ENCODE data around the gene SH3GL1. TPM values are rescaled to one million over a fixed set of nuclear protein-coding genes. Genes with fewer than 3 reads are reported as not detected.

SH3GL1 gene
- total RNA-seq, 2 experiments from 2014 or later = 54.6 to 56.8 TPM

DNA sequence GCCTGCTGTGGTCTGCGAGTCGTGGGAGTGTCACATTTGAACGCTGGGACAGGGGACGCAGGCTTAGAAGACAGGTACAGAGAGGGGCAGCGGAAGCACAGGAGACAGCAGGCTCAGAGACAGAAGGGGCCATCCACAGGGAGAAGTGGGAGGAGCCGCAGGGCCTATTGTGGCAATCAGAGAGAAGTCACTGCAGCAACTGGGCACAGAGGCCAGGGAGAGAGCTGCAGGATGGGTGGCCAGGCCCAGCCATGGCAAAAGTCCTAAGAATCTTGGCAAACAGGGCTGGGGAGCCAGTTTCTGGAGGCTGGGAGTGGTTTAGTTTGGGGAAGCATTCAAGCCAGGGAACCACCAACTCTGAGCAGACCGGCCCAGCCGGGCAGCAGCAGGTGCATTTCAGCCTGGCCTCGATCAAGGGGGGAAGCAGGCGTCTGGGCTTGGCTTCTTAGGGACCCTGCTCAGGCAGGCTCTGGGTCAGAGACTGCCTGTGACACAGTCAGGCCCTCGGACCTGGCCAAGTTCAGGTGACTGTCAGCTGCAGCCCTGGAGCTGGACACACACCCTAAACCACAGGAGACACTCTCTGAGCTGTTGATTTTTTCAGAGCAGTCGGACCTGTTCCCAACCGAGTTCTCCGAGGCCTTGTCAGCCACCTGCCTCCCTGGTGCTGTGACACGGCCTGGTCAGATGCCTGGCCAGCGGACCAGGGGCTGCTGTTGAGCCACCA lies 11.8 kb downstream of the SH3GL1 start:
- POLR2A ChIA-PET = interaction anchor here (0.6 kb wide), 1 partner anchor 224 kb away, joined by 3 read pairs; no protein-coding TSS in a partner anchor
- peak overlapping the region; percentile 56 for H3K27ac Mint-ChIP-seq

DNA sequence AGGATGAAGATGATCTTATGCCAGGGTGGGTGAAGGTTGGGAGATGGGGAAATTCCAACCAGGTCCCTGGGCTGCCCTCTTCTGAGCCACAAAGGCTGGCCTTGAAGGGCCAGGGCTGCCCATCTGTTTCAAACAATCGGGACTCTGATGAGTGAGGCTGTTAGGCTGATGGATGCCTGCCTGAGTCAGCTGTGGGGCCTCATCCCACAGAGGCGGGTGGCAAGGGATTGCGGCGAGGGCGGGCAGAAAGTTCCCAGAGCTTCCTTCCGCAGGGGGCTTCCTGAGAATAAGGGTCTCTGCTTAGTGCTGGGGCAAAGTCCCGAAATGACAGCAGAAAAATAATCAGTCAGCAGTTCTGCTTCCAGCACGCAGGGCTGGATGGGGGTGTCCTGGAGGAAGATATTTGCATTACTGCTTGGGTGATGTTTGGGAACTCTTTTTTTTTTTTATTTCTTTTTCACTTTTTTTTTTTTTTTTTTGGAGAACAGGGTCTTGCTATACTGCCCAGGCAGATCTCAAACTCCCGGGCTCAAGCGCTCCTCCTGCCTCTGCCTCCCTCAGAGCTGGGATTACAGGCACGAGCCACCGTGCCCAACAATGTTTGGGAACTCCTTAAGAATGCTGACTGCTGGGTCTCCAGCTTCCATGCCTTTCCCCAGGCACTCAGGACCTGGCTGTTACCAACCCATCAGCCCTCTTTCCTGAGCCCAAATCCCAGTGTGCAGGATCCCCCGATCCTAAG lies 14.1 kb downstream of the SH3GL1 start:
- no peaks in the 10 kb centered on the region for H3K27me3 Mint-ChIP-seq
- H3K36me3 Mint-ChIP-seq = peaks cover 2% of the 10 kb centered on the region
- no peak overlapping the region for H3K4me3 Mint-ChIP-seq
- no peaks in the 10 kb centered on the region for H3K9me3 Mint-ChIP-seq
- no peak for ATAC-seq (ENCODE audit: low read depth)
- no peak for DNase-seq
- peak overlapping the region; percentile 16 for H3K27ac Mint-ChIP-seq
- peaks cover 23% of the 10 kb centered on the region for H3K4me1 Mint-ChIP-seq
- POLR2A ChIA-PET = interaction anchor here (0.7 kb wide), 1 partner anchor 43 kb away, joined by 6 read pairs; the partner anchor contains the start of gene MPND

More for the DNA sequence above, 11.8 kb downstream of the SH3GL1 start:
- Mint-ChIP-seq H3K4me3 (no peak overlapping the region), H3K27me3 (no peaks in the 10 kb centered on the region), H3K36me3 (peaks cover 2% of the 10 kb centered on the region), H3K9me3 (no peaks in the 10 kb centered on the region), H3K4me1 (peaks cover 19% of the 10 kb centered on the region)
- ATAC-seq (ENCODE audit: low read depth) = no peak
- no peak for DNase-seq

DNA sequence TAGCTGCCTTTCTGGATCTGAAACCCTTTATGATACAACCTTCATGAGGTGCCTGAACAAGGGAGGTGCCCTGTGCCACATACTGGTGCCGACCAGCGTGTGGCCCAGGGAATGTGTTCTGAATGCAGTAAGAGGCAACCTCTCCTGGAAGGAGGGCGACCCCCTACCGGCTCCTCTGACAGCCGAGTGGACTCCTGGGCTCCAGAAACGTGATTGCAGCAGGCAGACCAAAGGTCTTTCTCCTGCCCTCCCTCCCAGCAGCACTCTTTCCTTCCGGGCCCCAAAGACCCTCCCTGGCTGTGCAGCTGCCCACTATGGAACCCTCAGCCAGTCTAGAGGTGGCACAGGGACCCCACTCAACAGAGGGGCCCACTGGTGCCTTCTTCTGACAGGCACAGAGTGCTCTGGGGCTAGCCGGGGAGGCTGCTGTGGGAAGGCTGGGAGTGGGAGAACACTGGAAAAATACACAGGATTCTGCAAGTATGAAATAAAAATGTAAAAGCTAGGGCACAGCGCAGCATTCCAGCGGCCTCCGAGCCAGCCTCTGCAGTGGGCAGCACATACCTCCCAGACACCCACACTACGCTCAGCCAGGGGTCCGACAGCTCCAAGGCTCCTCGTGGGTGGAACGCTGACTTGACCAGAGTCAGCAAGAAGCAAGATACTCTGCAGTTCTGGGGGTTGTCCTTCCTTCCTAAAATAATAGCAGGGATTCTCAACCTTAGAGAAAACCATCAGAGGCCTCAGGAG lies 14.9 kb downstream of the SH3GL1 start:
- POLR2A ChIA-PET = interaction anchor here (0.7 kb wide), 1 partner anchor 42 kb away, joined by 6 read pairs; the partner anchor contains the start of gene MPND
- Mint-ChIP-seq H3K9me3 (no peaks in the 10 kb centered on the region), H3K27ac (no peak overlapping the region)

DNA sequence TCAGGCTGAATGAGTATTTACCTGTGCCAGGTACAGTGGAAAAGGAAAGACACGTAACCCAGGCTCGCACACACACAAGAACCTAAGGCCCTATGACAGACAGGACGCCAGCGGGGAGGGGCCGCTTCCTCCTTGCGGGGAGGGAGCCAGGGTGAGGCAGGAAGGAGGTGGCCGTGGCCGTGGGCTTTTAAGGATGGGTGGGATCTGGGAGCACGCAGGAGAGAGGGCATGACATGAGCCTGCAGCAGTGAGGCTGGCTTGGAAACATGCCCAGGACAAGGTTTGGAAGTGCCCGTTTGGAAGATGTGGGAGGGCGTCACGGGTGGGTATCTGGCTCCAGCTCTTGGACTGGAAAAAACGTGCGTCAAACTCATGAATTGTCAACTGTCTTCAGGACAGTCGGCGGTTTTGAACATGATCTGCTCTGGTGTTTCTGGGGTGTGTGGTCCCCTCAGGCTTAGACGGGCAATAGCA lies 20.1 kb downstream of the SH3GL1 start:
- Mint-ChIP-seq H3K36me3 (peaks cover 6% of the 10 kb centered on the region), H3K4me1 (peaks cover 48% of the 10 kb centered on the region), H3K9me3 (no peaks in the 10 kb centered on the region), H3K27ac (peak overlapping the region; percentile 92), H3K4me3 (peak overlapping the region; percentile 82), H3K27me3 (no peaks in the 10 kb centered on the region)
- peak; percentile 72 for DNase-seq
- POLR2A ChIA-PET = interaction anchor here (0.7 to 2.8 kb wide), 4 partner anchors 10 to 77 kb away, joined by 3 to 15 read pairs (median 5); partner anchors contain the start of gene SH3GL1
- ATAC-seq (ENCODE audit: low read depth) = peak; percentile 84

More for the DNA sequence above, 14.9 kb downstream of the SH3GL1 start:
- Mint-ChIP-seq H3K4me1 (peaks cover 26% of the 10 kb centered on the region), H3K27me3 (no peaks in the 10 kb centered on the region), H3K4me3 (no peak overlapping the region), H3K36me3 (peaks cover 2% of the 10 kb centered on the region)
- ATAC-seq (ENCODE audit: low read depth) = no peak
- DNase-seq = no peak

DNA sequence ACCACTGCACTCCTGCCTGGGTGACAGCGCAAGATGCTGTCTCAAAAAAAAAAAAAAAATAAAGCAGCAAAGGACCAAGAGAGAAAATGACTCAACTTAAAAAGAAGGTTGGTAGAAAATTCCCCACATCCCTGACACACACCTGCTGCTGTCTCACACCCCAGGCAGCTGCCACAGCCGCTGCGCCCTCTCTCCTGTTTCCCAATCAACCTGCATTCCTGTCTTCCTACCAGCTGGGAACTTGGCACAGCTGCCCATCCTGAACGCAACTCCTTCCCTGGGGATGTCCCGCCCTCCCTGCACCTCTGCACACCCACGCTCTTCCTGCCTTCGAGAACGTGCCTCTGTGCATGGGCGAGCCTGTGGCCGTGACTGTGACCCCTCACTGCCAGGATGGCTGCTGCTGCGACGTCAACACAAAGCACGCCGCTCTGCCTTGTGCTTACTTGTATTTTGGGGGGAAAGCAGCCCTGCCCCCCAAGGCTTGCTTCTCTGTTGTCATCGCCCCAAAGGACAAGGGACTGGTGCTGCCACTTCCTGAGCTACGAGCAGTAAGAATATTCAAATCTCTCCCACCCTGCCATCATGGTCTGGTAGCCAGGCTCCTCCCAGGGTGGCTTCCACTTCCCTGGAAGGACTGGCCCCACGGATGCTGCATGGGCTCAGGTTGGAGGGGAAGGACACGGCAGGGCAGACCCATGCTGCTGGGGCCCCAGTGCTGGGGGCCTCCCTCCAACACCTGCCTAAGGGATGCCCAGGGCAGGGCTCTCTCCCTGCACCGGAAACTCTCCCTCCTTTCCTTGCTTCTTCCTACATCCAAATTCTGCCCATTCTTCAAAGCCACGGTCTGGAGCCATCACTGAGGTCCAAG lies 20.7 kb downstream of the SH3GL1 start:
- POLR2A ChIA-PET = interaction anchor here (1.0 to 2.8 kb wide), 4 partner anchors 9 to 77 kb away, joined by 3 to 15 read pairs (median 4); partner anchors contain the start of genes CHAF1A and SH3GL1
- DNase-seq (peak; percentile 50), ATAC-seq (ENCODE audit: low read depth) (peak; percentile 49)
- H3K27me3 Mint-ChIP-seq = no peaks in the 10 kb centered on the region
- peak overlapping the region; percentile 92 for H3K27ac Mint-ChIP-seq
- peaks cover 48% of the 10 kb centered on the region for H3K4me1 Mint-ChIP-seq
- H3K4me3 Mint-ChIP-seq = peak overlapping the region; percentile 82
- H3K36me3 Mint-ChIP-seq = peaks cover 6% of the 10 kb centered on the region
- H3K9me3 Mint-ChIP-seq = no peaks in the 10 kb centered on the region

DNA sequence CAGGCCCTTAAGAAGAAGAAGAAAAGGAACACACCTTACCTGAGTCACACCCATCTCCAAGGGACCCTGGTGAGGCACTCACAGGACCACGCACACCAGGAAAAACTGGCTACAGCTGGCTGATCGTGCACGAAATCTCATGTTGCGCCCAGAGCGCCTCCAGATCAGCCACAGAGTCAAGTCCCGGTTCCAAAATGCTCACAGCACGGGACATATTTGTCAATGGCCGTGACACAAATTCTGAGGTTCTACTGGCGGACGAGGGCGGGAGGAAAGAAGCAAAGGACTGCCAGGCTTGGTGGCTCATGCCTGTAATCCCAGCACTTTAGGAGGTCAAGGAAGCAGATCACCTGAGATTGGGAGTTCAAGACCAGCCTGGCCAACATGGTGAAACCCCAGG lies 21.5 kb downstream of the SH3GL1 start:
- Mint-ChIP-seq H3K9me3 (no peaks in the 10 kb centered on the region), H3K4me1 (peaks cover 50% of the 10 kb centered on the region), H3K27ac (peak overlapping the region; percentile 92), H3K4me3 (peak overlapping the region; percentile 82), H3K27me3 (no peaks in the 10 kb centered on the region), H3K36me3 (peaks cover 6% of the 10 kb centered on the region)
- no peak for DNase-seq
- POLR2A ChIA-PET = interaction anchor here (1.0 to 2.8 kb wide), 2 partner anchors 9 to 23 kb away, joined by 3 to 15 read pairs; partner anchors contain the start of gene CHAF1A
- no peak for ATAC-seq (ENCODE audit: low read depth)

DNA sequence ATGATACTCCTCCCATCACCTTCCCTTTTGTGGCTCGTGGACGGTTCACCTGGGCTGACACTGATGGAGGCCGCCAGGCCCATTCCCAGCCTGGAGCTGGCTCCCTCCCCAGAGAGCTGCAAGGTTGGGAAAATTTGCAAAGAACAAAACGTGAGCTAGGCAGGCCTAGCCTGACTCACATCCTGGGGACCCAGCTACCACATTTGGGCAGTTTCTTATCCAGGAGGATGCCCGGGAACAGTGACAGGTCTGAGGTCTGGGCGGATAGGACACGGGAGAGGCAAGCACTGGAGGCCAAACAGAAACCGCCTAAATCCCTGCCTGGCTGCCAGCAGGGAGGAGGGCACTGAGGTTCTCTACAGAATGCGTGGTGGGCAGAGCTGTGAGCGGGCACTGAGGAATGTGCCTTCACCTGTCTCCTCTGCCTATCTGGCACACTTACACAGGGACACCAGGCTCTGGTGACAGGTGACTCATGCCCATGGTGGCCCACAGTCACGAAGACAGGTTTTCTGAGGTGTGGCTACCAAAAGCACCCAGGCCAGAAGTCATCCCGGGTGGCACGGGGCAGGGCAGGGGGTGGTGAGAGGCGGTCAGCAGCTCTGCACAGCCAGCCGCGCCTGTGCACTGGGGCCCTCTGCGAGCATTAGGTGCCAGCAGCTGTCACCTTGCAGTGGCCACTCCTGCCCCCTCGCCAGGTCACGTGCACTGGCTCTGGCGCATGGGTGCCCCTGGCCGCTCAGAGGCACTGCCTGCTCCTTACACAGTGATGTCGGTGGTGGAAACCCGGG lies 23.2 kb downstream of the SH3GL1 start:
- Mint-ChIP-seq H3K9me3 (no peaks in the 10 kb centered on the region), H3K27ac (no peak overlapping the region), H3K4me3 (peak overlapping the region; percentile 35), H3K27me3 (no peaks in the 10 kb centered on the region), H3K4me1 (peaks cover 54% of the 10 kb centered on the region), H3K36me3 (peaks cover 6% of the 10 kb centered on the region)
- DNase-seq = no peak
- POLR2A ChIA-PET = interaction anchor here (1.2 kb wide), 1 partner anchor 11 kb away, joined by 3 read pairs; no protein-coding TSS in a partner anchor
- ATAC-seq (ENCODE audit: low read depth) = no peak

DNA sequence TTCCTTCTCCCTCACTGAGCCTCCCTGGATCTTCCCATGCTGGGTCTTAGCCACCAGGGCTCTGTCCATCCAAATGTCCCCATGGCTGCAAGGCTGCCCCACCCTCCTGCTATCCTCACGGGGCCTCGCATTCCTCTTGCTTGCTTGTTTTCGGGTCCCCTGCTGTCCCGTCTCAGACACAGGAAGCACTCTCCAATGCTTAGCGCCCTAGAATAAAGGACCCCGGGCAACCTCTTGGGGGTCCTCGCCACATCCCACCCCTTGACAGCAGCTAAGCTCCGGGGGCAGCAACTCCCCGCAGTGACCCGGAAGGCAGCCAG lies 23.7 kb downstream of the SH3GL1 start:
- Mint-ChIP-seq H3K9me3 (no peaks in the 10 kb centered on the region), H3K27me3 (no peaks in the 10 kb centered on the region), H3K4me1 (peaks cover 52% of the 10 kb centered on the region), H3K27ac (peak overlapping the region; percentile 65), H3K4me3 (peak overlapping the region; percentile 35), H3K36me3 (peaks cover 6% of the 10 kb centered on the region)
- POLR2A ChIA-PET = interaction anchor here (1.2 kb wide), 1 partner anchor 11 kb away, joined by 3 read pairs; no protein-coding TSS in a partner anchor
- no peak for DNase-seq
- no peak for ATAC-seq (ENCODE audit: low read depth)

DNA sequence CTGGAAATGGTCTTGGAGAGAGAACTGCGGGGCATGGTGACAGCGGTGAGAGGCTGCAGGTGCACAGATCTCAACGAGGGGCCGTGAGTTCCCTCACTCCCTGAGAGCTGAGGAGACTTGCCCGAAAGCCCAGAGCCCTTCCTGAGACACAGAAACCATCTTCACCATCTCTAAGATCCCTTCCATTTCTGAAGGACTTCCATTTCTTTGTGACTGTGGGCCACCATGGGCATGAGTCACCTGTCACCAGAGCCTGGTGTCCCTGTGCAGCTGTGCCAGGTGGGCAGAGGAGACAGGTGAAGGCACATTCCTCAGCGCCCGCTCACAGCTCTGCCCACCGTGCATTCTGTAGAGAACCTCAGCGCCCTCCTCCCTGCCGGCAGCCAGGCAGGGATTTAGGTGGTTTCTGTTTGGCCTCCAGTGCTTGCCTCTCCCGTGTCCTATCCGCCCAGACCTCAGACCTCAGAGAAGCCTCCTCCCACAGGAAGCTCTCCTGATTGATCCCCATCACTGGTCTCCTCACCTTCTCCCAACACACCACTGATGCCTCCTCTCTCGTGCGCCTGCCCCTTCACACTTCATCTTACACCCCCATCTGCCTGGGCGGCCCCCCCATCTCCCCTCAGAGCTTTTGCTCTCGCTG lies 24.2 kb downstream of the SH3GL1 start:
- Mint-ChIP-seq H3K9me3 (no peaks in the 10 kb centered on the region), H3K4me3 (peak overlapping the region; percentile 35), H3K4me1 (peaks cover 49% of the 10 kb centered on the region), H3K27ac (peak overlapping the region; percentile 65), H3K27me3 (no peaks in the 10 kb centered on the region), H3K36me3 (peaks cover 6% of the 10 kb centered on the region)
- ATAC-seq (ENCODE audit: low read depth) (no peak), DNase-seq (no peak)
- POLR2A ChIA-PET = interaction anchor here (0.5 to 0.6 kb wide), 2 partner anchors 9 to 287 kb away, joined by 4 read pairs; no protein-coding TSS in a partner anchor

DNA sequence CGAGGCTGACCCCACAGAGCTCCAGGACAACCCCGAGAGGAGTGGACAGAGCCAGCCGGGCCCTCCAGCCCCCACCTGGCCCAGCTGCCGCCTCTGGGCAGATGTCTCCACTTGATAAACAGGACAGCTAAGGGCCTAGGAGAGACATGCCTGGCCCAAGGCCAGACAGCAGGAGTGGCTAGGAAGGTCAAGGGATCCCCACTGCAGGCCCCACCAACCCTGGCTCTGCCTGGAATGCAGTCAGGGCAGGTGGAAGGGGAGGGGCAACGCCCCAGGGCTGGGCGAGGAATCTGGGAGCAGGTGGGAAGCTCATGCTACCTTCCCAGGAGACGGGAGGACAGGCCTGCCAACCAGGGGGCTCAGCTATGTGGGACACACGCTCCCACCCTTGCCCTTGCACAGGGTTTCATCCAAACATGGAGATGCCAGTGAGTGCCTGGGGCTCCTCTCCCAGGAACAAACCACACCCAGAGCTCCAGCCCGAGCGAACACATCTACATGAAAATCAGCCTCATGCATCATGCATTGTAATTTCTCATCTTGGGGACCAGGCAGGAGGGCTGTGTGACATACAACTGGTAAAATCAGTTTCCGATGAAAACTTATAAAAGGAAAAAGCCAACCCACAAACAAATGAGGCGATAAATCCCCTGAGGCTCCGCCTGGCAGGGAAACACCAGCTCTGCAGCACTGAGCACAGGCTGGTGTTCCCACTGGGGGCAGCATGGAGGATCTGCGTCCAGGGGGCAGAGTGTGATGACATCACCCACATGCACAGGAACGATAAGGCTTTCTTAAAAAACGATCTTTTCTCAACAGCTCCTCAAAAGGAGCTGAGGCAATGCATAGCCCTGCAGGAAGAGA lies 25.0 kb downstream of the SH3GL1 start:
- Mint-ChIP-seq H3K9me3 (no peaks in the 10 kb centered on the region), H3K27me3 (no peaks in the 10 kb centered on the region), H3K4me3 (no peak overlapping the region), H3K36me3 (peaks cover 6% of the 10 kb centered on the region), H3K4me1 (peaks cover 47% of the 10 kb centered on the region), H3K27ac (peak overlapping the region; percentile 1)
- no peak for ATAC-seq (ENCODE audit: low read depth)
- POLR2A ChIA-PET = interaction anchor here (0.5 to 0.6 kb wide), 2 partner anchors 9 to 286 kb away, joined by 4 read pairs; no protein-coding TSS in a partner anchor
- no peak for DNase-seq
